CD4-positive, alpha-beta T cell treated with Interleukin-6 for 4 hours (primary cell): ENCODE measurements around the gene IL1RAPL1.
"Not testable (repeated sequence)": the region's sequence is repeated elsewhere in the genome, so short reads cannot be mapped to it uniquely, and the experiment has no call there.

Experiments used
- DNase-seq: peaks from one replicate; pipeline ENCODE4 v3.0.0-alpha.2; 2020; ENCODE audit warnings: mixed read lengths

The IL1RAPL1 gene

GRCh38 chrX:28997706-28998463 lies 410.6 kb downstream of the IL1RAPL1 start:
- no peak for DNase-seq

GRCh38 chrX:28998609-28999135 lies 411.4 kb downstream of the IL1RAPL1 start:
- no peak for DNase-seq

- DNase-seq: no peak
These were observed 425.6 kb downstream of the IL1RAPL1 start for GRCh38 chrX:29012867-29013266.

GRCh38 chrX:29023207-29023606 lies 436.0 kb downstream of the IL1RAPL1 start:
- DNase-seq: no peak

GRCh38 chrX:29024871-29025270 lies 437.6 kb downstream of the IL1RAPL1 start:
- DNase-seq: no peak

- DNase-seq: no peak
These were observed 452.3 kb downstream of the IL1RAPL1 start for GRCh38 chrX:29039501-29039900.

- no peak for DNase-seq
These were observed 452.9 kb downstream of the IL1RAPL1 start for GRCh38 chrX:29040160-29040559.

- no peak for DNase-seq
These were observed 455.1 kb downstream of the IL1RAPL1 start for GRCh38 chrX:29042341-29042740.

GRCh38 chrX:29043746-29044145 lies 456.5 kb downstream of the IL1RAPL1 start:
- no peak for DNase-seq

- no peak for DNase-seq
These were observed 457.4 kb downstream of the IL1RAPL1 start for GRCh38 chrX:29044423-29045184.

GRCh38 chrX:29065477-29065876 lies 478.2 kb downstream of the IL1RAPL1 start:
- no peak for DNase-seq

- no peak for DNase-seq
These were observed 479.3 kb downstream of the IL1RAPL1 start for GRCh38 chrX:29066516-29066915.

- DNase-seq: no peak
These were observed 480.1 kb downstream of the IL1RAPL1 start for GRCh38 chrX:29067351-29067750.

GRCh38 chrX:29071525-29072320 lies 484.5 kb downstream of the IL1RAPL1 start:
- DNase-seq: no peak

- no peak for DNase-seq
These were observed 495.3 kb downstream of the IL1RAPL1 start for GRCh38 chrX:29082558-29082957.

GRCh38 chrX:29083823-29084222 lies 496.6 kb downstream of the IL1RAPL1 start:
- DNase-seq: no peak

GRCh38 chrX:29090811-29091210 lies 503.6 kb downstream of the IL1RAPL1 start:
- no peak for DNase-seq

GRCh38 chrX:29107231-29107630 lies 520.0 kb downstream of the IL1RAPL1 start:
- DNase-seq: no peak

GRCh38 chrX:29110041-29110440 lies 522.8 kb downstream of the IL1RAPL1 start:
- no peak for DNase-seq

- no peak for DNase-seq
These were observed 526.0 kb downstream of the IL1RAPL1 start for GRCh38 chrX:29113221-29113620.

- DNase-seq: not testable (repeated sequence)
These were observed 535.6 kb downstream of the IL1RAPL1 start for GRCh38 chrX:29122817-29123216.

- no peak for DNase-seq
These were observed 543.7 kb downstream of the IL1RAPL1 start for GRCh38 chrX:29130905-29131304.

GRCh38 chrX:29136904-29137303 lies 549.7 kb downstream of the IL1RAPL1 start:
- no peak for DNase-seq
